NCI-H2107 treated with DMSO at 0.1 percent for 48 hours (cell line): ENCODE data around the gene PSMC3IP.
"Not testable (repeated sequence)": the region's sequence is repeated elsewhere in the genome, so short reads cannot be mapped to it uniquely, and the experiment has no call there.

Experiments used
- DNase-seq: peaks from one replicate; lab custom pipeline; 2025; ENCODE audit not compliant: unreplicated experiment; lab: John Stamatoyannopoulos, UW

PSMC3IP gene

DNA sequence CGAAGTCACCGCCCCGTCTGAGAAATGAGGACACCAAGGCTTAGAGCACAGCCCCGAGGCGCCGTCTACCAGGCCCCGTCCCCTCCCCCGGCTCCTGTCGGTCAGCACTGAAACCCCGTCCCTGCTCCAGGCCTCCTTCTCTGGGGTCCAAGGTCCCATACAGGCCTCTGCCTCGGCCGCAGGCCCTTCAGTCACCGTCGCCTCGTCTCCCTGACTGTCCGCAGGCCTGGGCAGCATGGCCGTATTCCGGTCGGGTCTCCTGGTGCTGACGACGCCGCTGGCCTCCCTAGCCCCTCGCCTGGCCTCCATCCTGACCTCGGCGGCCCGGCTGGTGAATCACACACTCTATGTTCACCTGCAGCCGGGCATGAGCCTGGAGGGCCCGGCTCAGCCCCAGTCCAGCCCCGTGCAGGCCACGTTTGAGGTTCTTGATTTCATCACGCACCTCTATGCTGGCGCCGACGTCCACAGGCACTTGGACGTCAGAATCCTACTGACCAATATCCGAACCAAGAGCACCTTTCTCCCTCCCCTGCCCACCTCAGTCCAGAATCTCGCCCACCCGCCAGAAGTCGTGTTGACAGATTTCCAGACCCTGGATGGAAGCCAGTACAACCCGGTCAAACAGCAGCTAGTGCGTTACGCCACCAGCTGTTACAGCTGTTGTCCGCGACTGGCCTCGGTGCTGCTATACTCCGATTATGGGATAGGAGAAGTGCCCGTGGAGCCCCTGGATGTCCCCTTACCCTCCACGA lies 15.0 kb downstream of the PSMC3IP start:
- no peak for DNase-seq

DNA sequence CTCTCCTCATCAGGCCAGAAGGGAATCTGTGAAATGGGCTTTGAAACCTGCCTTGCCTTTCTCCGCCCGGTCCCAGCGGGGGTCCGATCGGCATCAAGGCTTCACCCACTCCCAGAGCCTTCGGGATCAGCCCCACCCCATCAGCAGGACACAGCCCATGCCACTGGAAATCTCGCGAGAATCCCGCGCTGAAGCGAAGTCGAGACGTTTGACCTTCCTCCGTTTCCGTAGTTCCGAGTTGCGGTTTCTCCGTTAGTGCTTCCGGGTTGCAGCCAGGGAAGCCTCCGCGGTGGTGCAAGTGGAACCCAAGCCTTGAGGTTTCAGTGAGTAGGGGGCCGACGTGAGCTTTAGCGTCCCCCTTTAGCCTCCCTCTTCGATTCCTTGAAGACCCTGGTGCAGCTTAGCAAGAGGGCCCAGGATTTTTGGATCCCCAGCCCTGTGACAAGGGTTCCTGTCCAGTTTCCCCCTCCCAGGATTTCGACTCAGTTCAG lies 15.6 kb downstream of the PSMC3IP start, which contains the start of gene COASY:
COASY (plus strand) TSS at position 252 of the 491 bp plus-strand sequence. CDS start 475 bp downstream, outside the sequence.
- DNase-seq = peak; percentile 90

- DNase-seq = no peak
Measured at GRCh38 chr17:42560246-42560645, 17.3 kb downstream of the PSMC3IP start.

GRCh38 chr17:42559075-42559474 lies 18.5 kb downstream of the PSMC3IP start:
- no peak for DNase-seq

GRCh38 chr17:42555961-42556617 lies 21.4 kb downstream of the PSMC3IP start:
- not testable (repeated sequence) for DNase-seq

- DNase-seq = no peak
Measured at GRCh38 chr17:42555122-42555622, 22.4 kb downstream of the PSMC3IP start.

- DNase-seq = peak; percentile 55
Measured at GRCh38 chr17:42554250-42555121, 23.0 kb downstream of the PSMC3IP start.

DNA sequence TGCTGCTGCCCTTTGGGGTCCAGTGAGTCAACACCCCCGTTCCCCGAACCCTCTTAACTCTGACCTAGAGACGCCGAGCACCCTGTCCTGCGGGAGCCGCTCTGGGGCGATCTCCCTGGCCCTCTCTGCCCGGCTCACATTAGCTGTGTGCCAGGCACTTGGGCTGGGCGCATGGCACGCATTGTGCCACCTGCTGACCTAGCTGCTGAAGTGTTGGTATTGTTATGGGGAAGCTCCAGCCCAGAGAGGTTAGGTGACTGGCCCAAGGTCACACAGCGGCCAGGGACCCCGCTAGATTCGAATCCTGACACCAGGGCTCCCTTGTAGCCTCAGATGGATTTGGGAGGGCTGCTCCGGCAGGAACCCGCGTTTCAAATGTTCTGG lies 23.7 kb downstream of the PSMC3IP start:
- no peak for DNase-seq

- no peak for DNase-seq
Measured at GRCh38 chr17:42553161-42553818, 24.2 kb downstream of the PSMC3IP start.

DNA sequence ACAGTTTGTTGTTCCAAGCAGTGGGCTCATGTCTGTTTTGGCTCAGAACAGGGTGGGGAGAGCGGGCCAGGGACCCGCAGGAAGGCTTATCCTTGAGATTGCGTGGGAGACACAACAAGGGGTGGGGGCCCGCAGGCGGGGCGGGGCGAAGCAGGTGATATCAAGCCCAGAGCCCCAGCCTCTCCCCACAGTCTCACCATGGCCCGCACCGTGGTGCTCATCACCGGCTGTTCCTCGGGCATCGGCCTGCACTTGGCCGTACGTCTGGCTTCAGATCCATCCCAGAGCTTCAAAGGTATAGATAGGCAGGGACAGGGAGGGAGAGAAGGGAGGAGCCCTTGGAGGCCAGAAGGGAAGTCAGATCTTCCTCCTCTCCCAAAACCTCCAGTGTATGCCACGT lies 24.8 kb downstream of the PSMC3IP start, which contains the start of gene HSD17B1:
HSD17B1 (plus strand) TSS at position 188 of the 400 bp plus-strand sequence; CDS start at position 199, 11 bp downstream.
- not testable (repeated sequence) for DNase-seq

- no peak for DNase-seq
Measured at GRCh38 chr17:42548993-42549755, 28.4 kb downstream of the PSMC3IP start.

DNA sequence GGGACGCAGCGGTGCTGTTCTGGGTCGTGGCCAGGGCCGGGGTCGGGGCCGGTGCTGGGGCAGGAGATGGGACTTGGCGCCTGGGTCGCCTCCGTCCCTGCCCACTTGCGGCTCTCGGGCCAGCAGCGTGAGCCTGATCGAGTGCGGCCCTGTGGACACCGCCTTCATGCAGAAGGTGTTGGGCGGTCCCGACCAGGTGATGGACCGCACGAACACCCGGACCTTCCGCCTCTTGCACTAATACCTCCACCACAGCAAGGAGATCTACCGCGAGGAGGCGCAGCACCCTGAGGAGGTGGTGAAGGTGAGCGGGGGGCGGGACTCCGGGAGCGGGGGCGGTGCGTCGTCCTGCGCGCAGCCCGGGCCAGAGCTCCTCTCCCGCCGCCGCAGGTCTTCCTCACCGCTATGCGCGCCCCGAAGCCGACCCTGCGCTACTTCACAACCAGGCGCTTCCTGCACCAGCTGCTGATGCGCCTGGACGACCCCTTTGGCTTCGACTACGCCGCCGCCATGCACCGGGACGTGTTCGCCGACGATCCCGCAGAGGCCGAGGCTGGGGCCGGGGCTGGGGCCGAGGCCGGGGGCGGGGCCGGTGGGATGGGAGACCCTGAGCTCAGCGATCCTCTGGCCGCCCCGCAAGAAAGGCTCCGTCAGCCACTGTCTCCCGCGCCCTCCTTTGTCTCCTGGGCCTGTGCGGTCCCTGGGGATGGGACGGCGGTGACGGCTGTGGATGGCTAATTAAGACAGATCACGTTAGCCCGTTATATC lies 29.3 kb downstream of the PSMC3IP start:
- DNase-seq = peak; percentile 66

GRCh38 chr17:42547698-42548069 lies 29.8 kb downstream of the PSMC3IP start:
- DNase-seq = no peak

- no peak for DNase-seq
Measured at GRCh38 chr17:42547001-42547461, 30.5 kb downstream of the PSMC3IP start.

DNA sequence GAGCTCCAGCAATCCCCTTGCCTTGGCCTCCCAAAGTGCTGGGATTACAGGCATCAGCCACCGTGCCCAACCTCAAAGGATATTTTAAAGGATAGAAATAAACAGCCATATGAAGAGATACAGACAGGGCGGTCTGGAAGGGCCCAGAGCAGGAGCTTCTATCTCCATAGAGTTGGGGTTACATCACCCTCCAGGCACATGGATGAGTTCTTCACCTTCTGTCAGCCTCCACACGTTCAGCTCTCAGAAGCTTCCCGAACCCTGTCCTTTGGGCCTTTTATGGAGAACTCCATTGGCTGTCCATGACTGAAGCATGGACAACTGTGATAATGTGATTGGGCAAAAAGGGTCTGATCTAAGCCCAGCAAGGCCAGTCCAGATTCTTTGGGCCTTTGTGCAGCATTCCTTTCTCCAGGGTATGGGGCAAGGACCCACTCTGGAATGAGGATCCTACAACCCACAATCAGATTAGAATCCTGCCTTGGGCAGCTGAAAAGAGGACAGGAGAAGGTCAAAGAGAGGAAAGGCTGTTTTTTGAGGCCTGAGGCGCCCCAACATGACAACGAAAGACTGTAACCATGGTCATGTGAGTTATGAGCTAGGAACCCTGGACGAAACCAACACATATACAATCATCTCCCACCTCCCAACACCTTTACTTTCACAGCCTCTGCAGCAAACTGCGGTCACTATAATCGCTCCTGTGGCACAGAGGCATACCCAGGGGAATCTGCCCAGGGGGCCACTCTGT lies 31.6 kb downstream of the PSMC3IP start:
- not testable (repeated sequence) for DNase-seq

DNA sequence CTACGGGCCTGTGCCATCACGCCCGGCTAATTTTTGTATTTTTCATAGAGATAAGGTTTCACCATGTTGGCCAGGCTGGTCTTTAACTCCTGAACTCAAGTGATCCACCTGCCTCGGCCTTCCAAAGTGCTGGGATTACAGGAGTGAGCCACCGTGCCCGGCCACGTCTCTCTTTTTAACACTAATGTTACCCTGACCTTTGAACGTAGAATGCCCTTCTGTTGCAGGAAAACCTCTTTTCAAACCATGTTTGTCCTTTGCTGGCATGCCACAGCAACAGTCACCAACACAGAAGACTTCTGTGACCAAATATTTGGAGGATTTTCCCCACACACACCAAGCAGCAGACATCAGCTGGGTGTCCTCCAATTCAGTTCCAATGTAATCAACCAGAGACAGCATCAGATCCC lies 32.6 kb downstream of the PSMC3IP start:
- DNase-seq = no peak

DNA sequence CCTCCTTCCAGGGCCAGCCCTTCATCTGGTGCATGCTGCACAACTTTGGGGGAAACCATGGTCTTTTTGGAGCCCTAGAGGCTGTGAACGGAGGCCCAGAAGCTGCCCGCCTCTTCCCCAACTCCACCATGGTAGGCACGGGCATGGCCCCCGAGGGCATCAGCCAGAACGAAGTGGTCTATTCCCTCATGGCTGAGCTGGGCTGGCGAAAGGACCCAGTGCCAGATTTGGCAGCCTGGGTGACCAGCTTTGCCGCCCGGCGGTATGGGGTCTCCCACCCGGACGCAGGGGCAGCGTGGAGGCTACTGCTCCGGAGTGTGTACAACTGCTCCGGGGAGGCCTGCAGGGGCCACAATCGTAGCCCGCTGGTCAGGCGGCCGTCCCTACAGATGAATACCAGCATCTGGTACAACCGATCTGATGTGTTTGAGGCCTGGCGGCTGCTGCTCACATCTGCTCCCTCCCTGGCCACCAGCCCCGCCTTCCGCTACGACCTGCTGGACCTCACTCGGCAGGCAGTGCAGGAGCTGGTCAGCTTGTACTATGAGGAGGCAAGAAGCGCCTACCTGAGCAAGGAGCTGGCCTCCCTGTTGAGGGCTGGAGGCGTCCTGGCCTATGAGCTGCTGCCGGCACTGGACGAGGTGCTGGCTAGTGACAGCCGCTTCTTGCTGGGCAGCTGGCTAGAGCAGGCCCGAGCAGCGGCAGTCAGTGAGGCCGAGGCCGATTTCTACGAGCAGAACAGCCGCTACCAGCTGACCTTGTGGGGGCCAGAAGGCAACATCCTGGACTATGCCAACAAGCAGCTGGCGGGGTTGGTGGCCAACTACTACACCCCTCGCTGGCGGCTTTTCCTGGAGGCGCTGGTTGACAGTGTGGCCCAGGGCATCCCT lies 34.1 kb downstream of the PSMC3IP start:
- DNase-seq = no peak
